ENCODE measurements around the gene CD2BP2. TPM values are rescaled to one million over a fixed set of nuclear protein-coding genes. Genes with fewer than 3 reads are reported as not detected.
"Not testable (repeated sequence)": the region's sequence is repeated elsewhere in the genome, so short reads cannot be mapped to it uniquely, and the experiment has no call there.

CD2BP2 gene
- total RNA-seq, 1 donor from 2014 or later = 107 TPM

GRCh38 chr16:30309255-30309654 lies 45.9 kb downstream of the CD2BP2 start:
- H3K27me3 ChIP-seq (ENCODE audit: control insufficient read depth, insufficient read depth, low read length); H3K4me3 ChIP-seq (ENCODE audit: low read depth, low read length); H3K36me3 ChIP-seq (ENCODE audit: control insufficient read depth, insufficient read depth, low read length); DNase-seq (ENCODE audit: low read depth): not testable (repeated sequence)

Other genes starting within 250 kb of the CD2BP2 start
- gene GDPD3, start 241.8 kb downstream of the CD2BP2 start, total RNA-seq = 0.14 and 0.50 TPM in 2 replicates
- 35.9 and 40.8 TPM in 2 replicates for gene MAPK3, start 232.1 kb downstream of the CD2BP2 start, total RNA-seq
- gene CORO1A, start 171.7 kb downstream of the CD2BP2 start, total RNA-seq = 9.7 and 10.8 TPM in 2 replicates
- gene BOLA2B, start 161.6 kb downstream of the CD2BP2 start, total RNA-seq = 312 and 512 TPM in 2 replicates
- 35.0 and 45.4 TPM in 2 replicates for gene SLX1A, start 161.4 kb downstream of the CD2BP2 start, total RNA-seq
- 2.2 and 6.3 TPM in 2 replicates for gene SULT1A3, start 156.1 kb downstream of the CD2BP2 start, total RNA-seq
- 0.46 and 0.55 TPM in 2 replicates for gene NPIPB13, start 106.8 kb downstream of the CD2BP2 start, total RNA-seq
- gene TBC1D10B, start 15.2 kb upstream of the CD2BP2 start, total RNA-seq = 47.0 and 51.9 TPM in 2 replicates
- gene MYL11, start 19.5 kb upstream of the CD2BP2 start, total RNA-seq = not detected in 2 replicates
- 0.38 and 0.62 TPM in 2 replicates for gene SEPTIN1, start 27.3 kb upstream of the CD2BP2 start, total RNA-seq
- gene ZNF48, start 40.1 kb upstream of the CD2BP2 start, total RNA-seq = 24.4 and 27.4 TPM in 2 replicates
- gene ZNF771, start 52.3 kb upstream of the CD2BP2 start, total RNA-seq = 10.3 and 16.7 TPM in 2 replicates
- gene DCTPP1, start 74.7 kb upstream of the CD2BP2 start, total RNA-seq = 42.1 and 50.5 TPM in 2 replicates
- 45.2 and 51.3 TPM in 2 replicates for gene SEPHS2, start 90.6 kb upstream of the CD2BP2 start, total RNA-seq
- gene ITGAL, start 117.4 kb upstream of the CD2BP2 start, total RNA-seq = 0.04 TPM in 1 of 2 replicates, not detected in the other
- 50.9 and 59.5 TPM in 2 replicates for gene ZNF768, start 171.3 kb upstream of the CD2BP2 start, total RNA-seq
- 9.9 and 12.5 TPM in 2 replicates for gene ZNF747, start 179.6 kb upstream of the CD2BP2 start, total RNA-seq
- gene ZNF764, start 203.1 kb upstream of the CD2BP2 start, total RNA-seq = 8.5 and 9.2 TPM in 2 replicates
- gene ZNF688, start 216.4 kb upstream of the CD2BP2 start, total RNA-seq = 9.2 and 16.6 TPM in 2 replicates
- gene ZNF785, start 230.4 kb upstream of the CD2BP2 start, total RNA-seq = 8.8 and 9.7 TPM in 2 replicates